Common myeloid progenitor, CD34-positive (primary cell): ENCODE results near the gene ASXL1.
A peak's percentile ranks its signal among the peaks of the same experiment; 100 is the strongest.
"Not testable (repeated sequence)": the region's sequence is repeated elsewhere in the genome, so short reads cannot be mapped to it uniquely, and the experiment has no call there.

ENCODE experiments used
- CTCF ChIA-PET: fragments of 350-600 bp; sonication (Branson Sonifier 250); formaldehyde crosslinking; loops from one replicate; lab custom pipeline; 2021; ENCODE audit warnings: antibody characterized with exemption; lab: Charles Lee
- POLR2A ChIA-PET: fragments of 350-600 bp; sonication (Branson Sonifier 250); formaldehyde crosslinking; loops from one replicate; lab custom pipeline; 2021; ENCODE audit warnings: antibody characterized with exemption; lab: Charles Lee
- DNase-seq, 3 donors: peaks; one replicate each; pipeline versions ENCODE4 v3.0.0 to v3.0.0-alpha.2; 2013
- H3K27ac ChIP-seq, 2 experiments: 1 replicate in 1 of 2; 2 replicates in 1 of 2; pipeline ENCODE4 v1.7.0; 2013; ENCODE audit warnings: inconsistent platforms in 2 of 2, low read length in 2 of 2, mild to moderate bottlenecking in 2 of 2, low read depth in 1 of 2, moderate library complexity in 1 of 2; ENCODE audit not compliant: severe bottlenecking in 2 of 2, insufficient read depth in 1 of 2, poor library complexity in 1 of 2
- H3K27me3 ChIP-seq, 5 experiments: replicated peaks in 2 of 5; 1 replicate in 3 of 5; 2 replicates in 2 of 5; pipeline versions ENCODE4 v1.6.1 to v1.7.0; 2013; ENCODE audit warnings: low read length in 4 of 5, mild to moderate bottlenecking in 2 of 5, moderate library complexity in 2 of 5, inconsistent platforms in 1 of 5; ENCODE audit not compliant: insufficient read depth in 5 of 5, control insufficient read depth in 4 of 5
- H3K36me3 ChIP-seq, 4 experiments: 1 replicate in 2 of 4; 2 replicates in 2 of 4; pipeline versions ENCODE4 v1.6.1 to v1.7.0; 2013; ENCODE audit warnings: low read length in 3 of 4, control low read depth in 1 of 4, mild to moderate bottlenecking in 1 of 4; ENCODE audit not compliant: control insufficient read depth in 4 of 4, insufficient read depth in 4 of 4
- H3K4me1 ChIP-seq, 4 experiments: 1 replicate in 3 of 4; 2 replicates in 1 of 4; pipeline versions ENCODE4 v1.6.1 to v1.7.1; 2013; ENCODE audit warnings: low read length in 3 of 4, mild to moderate bottlenecking in 3 of 4, control low read depth in 1 of 4, inconsistent platforms in 1 of 4, moderate library complexity in 1 of 4; ENCODE audit not compliant: control insufficient read depth in 4 of 4, insufficient read depth in 4 of 4; ENCODE audit errors: control extremely low read depth in 1 of 4
- H3K4me3 ChIP-seq, 7 experiments: 1 replicate in 4 of 7; 2 replicates in 3 of 7; pipeline versions ENCODE4 v1.5.1 to v1.7.0; 2013; ENCODE audit warnings: mild to moderate bottlenecking in 7 of 7, low read length in 6 of 7, moderate library complexity in 6 of 7, inconsistent platforms in 2 of 7, low read depth in 2 of 7, control low read depth in 1 of 7; ENCODE audit not compliant: insufficient read depth in 4 of 7, control insufficient read depth in 1 of 7; ENCODE audit errors: extremely low read depth in 1 of 7
- H3K9me3 ChIP-seq, 5 experiments: 1 replicate in 4 of 5; 2 replicates in 1 of 5; pipeline versions ENCODE4 v1.6.1 to v1.7.1; 2013; ENCODE audit warnings: low read length in 4 of 5, mild to moderate bottlenecking in 2 of 5, inconsistent platforms in 1 of 5, low read depth in 1 of 5, moderate library complexity in 1 of 5; ENCODE audit not compliant: control insufficient read depth in 4 of 5, insufficient read depth in 2 of 5; ENCODE audit errors: control extremely low read depth in 1 of 5
- WGBS: methylation state at CpG from one replicate; pipeline ENCODE4 v1.1.5; 2013; ENCODE audit not compliant: insufficient coverage; 5-methylcytosine and 5-hydroxymethylcytosine counted together

Gene ASXL1

DNA sequence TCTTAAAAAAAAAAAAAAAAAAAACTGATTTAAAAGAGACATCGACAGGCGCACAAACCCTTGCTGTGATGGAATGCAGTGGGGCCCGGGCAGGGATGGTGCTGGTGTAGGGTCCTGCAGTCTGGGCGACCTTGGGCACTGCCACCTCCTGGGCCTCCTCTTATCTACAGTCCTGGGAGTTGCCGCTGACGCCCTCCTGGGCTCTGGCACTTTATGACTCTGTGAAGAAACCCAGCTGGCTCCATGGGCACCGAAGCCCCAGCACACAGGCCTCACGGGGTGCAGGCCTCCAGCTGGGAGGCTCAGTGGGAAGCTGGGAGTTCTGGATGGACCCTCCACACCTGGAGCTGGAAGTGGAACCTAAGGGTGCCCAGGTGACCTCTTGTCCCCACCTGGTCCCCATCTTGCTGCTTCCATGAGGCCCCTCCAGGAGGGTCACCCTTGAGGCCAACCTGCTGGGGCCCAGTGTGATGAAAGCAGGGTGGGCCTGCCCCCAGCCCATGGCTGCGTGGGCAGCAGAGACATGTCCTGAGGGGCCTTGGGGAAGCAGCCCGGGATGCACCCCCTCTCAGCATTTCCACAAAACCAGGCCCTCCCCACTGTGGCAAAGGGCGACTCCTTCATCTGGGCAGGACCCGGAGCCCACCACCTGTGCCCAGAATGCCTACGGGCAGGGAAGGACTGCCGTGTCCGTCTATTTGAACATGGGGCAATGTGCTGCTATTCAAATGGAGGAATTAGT, 104.9 kb downstream of the ASXL1 start:
- H3K9me3 ChIP-seq: no peaks in the 10 kb centered on the region
- ChIA-PET POLR2A (interaction anchor here (0.7 kb wide), 1 partner anchor 194 kb away, joined by 3 read pairs; no protein-coding TSS in a partner anchor), CTCF (interaction anchor here (0.8 to 1.5 kb wide), 3 partner anchors 14 to 190 kb away, joined by 3 read pairs; no protein-coding TSS in a partner anchor)
- 99% methylated on average over 15 of the region's 15 CpGs for WGBS
- no peak for DNase-seq
- peaks cover 4 to 64% (median 37%) of the 10 kb centered on the region in 4 experiments for H3K36me3 ChIP-seq
- no peak overlapping the region for H3K27ac ChIP-seq
- no peaks in the 10 kb centered on the region for H3K27me3 ChIP-seq
- H3K4me1 ChIP-seq: peaks cover 0 to 20% (median 16%) of the 10 kb centered on the region in 4 experiments
- H3K4me3 ChIP-seq: no peak overlapping the region

DNA sequence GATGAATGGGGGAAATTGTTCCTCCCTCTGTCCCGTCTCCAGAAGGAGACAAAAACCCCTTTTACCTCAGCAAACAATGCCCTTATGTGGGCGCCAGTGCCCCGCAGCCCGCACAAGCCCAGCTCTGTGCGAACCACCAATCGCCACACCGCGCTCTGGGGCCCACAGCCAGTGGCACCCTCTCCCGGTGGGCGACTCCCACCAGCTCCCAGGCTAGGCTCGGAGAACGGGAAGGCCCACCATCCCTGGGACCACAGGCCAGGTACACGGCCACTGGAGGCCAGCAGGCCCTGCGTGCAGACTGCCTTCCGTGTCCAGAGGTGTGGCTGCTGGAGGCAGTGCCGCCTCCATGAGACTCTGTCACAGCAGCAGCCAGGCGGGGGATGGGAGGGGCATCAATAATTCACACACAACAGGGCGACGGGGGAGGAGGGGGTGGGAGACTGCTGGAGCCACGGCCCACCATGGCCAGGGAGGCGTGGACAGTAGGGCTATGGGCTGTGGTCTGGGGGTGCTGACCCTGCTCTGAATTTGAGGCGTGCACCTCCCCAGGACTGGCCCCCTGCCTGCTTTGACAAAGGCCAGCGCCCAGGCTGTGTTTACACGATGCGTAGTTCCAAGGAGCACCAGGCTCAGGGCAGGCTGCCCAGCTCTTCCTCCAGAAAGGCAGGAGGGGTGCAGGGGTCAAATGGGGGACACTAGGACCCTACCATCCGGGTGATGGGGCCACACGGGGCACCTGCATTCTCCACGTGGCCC, 105.7 kb downstream of the ASXL1 start:
- POLR2A ChIA-PET: no interaction called here
- H3K4me1 ChIP-seq: peaks cover 0 to 22% (median 15%) of the 10 kb centered on the region in 4 experiments
- no peak overlapping the region for H3K27ac ChIP-seq
- no peaks in the 10 kb centered on the region for H3K9me3 ChIP-seq
- DNase-seq: no peak
- peaks cover 2 to 62% (median 38%) of the 10 kb centered on the region in 4 experiments for H3K36me3 ChIP-seq
- 95% methylated on average over 26 of the region's 28 CpGs for WGBS
- no peaks in the 10 kb centered on the region for H3K27me3 ChIP-seq
- no peak overlapping the region for H3K4me3 ChIP-seq
- CTCF ChIA-PET: interaction anchor here (0.8 to 1.5 kb wide), 2 partner anchors 14 to 189 kb away, joined by 3 read pairs; no protein-coding TSS in a partner anchor

DNA sequence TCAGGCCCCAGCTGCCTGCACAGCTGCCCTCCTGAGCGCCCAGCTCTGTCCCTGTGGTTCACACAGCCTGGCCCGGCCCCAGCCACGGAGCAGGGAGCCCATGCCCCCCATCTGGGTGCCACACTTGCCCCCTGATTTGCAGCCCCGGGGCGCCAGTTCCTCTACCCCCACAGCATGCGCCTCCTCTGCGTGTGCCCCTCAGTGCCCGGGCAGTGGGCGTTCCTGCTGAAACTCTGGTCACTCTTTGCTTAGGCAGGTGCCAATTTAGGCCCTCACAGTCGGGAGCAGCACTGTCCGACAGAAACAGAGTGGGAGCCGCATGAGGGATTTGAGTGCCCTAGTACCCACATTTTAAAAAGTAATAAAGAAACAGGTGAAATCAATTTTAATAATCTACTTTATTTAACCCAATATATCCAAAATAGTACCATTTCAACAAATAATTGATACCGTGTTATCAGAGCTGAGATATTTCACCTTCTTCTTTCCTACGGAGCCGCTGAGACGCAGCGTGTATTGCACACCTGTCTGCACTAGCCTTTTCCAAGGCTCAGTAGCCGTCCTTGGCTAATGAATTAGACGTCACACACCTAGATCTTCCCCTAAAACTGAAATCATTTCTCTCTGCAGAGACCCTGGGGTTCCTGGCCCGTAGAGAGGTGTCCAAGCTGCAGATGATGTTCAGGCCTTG, 106.4 kb downstream of the ASXL1 start:
- peaks cover 0 to 29% (median 22%) of the 10 kb centered on the region in 4 experiments for H3K4me1 ChIP-seq
- WGBS: 95% methylated on average over 16 of the region's 20 CpGs

DNA sequence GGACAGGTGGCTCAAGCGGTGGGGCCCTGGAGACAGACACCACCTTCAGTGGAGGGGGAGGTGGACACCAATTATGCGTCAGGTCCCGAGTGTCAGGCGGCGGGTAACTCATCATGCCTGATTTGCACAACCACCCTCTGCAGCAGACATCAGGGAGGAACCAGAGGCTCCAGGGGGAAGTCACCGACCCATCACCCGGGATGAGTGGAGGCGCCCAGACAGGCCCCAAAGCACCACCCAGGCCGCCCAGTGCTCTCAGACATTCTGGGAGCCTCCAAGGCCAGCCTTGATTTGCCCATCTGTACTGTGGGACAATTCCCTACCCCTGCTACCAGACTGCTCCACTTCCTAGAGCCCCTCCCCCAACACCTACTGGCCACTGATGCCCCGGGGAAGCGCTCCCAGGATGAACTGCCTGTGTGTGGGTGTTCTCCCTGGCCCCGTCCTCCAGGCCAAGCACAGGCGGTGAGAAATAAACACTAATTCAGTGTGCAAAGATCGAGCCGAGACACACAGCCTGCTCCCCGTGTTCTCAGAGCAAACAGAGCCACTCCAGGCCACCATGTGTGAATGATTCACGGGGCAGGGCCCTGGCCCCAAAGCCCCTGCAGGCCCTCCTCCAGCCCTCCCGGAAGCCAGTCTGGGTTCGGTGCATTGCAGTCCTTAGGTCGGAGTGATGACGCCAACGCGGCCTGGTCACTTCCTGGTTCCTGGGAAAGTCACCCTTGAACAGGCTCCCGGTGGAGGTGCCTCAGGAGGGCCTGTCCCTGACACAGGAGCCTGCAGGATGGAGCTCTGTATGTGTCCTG, 107.2 kb downstream of the ASXL1 start:
- Histone ChIP-seq H3K27me3 (no peaks in the 10 kb centered on the region), H3K4me1 (peaks cover 0 to 37% (median 29%) of the 10 kb centered on the region in 4 experiments), H3K4me3 (no peak overlapping the region), H3K27ac (peak overlapping the region in 1 of 2 experiments; percentile 43), H3K36me3 (peaks cover 2 to 58% (median 32%) of the 10 kb centered on the region in 4 experiments), H3K9me3 (no peaks in the 10 kb centered on the region)
- ChIA-PET CTCF (interaction anchor here (0.6 to 1.3 kb wide), 4 partner anchors 9 to 147 kb away, joined by 3 to 4 read pairs (median 4); no protein-coding TSS in a partner anchor), POLR2A (interaction anchor here (0.6 kb wide), 1 partner anchor 10 kb away, joined by 3 read pairs; no protein-coding TSS in a partner anchor)
- DNase-seq: no peak
- 98% methylated on average over 24 of the region's 24 CpGs for WGBS

More for the DNA sequence above, 106.4 kb downstream of the ASXL1 start:
- Histone ChIP-seq H3K36me3 (peaks cover 2 to 62% (median 38%) of the 10 kb centered on the region in 4 experiments), H3K9me3 (no peaks in the 10 kb centered on the region), H3K4me3 (no peak overlapping the region), H3K27me3 (no peaks in the 10 kb centered on the region), H3K27ac (no peak overlapping the region)
- no peak for DNase-seq
- ChIA-PET POLR2A (no interaction called here), CTCF (interaction anchor here (1.5 kb wide), 1 partner anchor 13 kb away, joined by 3 read pairs; no protein-coding TSS in a partner anchor)

DNA sequence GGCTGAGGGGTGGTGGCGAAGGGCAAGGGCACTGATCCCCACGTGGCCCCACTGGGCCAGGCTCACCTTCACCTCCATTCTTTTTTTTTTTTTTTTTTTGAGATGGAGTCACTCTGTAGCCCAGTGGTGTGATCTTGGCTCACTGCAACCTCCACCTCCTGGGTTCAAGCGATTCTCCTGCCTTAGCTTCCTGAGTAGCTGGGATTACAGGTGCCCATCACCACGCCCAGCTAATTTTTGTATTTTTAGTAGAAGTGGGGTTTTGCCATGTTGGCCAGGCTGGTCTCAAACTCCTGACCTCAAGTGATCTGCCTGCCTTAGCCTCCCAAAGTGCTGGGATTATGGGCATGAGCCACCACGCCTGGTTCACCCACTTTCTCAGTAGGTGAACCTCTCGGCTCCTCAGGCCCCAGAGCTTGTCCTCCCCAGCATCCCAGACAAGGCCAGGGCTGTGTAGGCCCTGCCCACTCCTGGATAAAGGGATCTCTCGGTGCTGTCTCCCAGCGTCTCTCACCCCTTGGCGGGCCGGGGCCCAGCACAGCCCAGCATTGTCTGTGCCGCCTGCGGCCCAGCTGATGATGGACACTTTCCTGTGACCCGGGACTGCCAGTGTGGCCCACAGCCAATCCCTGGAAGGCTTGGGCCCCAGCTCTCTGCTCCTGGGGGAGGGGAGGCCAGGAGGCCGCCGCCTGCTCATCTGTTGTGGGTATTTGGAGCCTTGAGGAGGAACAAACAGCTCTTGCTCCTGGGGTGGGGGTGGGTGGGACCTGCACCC, 108.0 kb downstream of the ASXL1 start:
- DNase-seq, H3K9me3 ChIP-seq, H3K27me3 ChIP-seq, H3K27ac ChIP-seq, H3K4me3 ChIP-seq: not testable (repeated sequence)
- Histone ChIP-seq H3K4me1 (peaks cover 0 to 45% (median 37%) of the 10 kb centered on the region in 4 experiments), H3K36me3 (peaks cover 2 to 59% (median 29%) of the 10 kb centered on the region in 4 experiments)
- ChIA-PET POLR2A (interaction anchor here (0.6 kb wide), 1 partner anchor 9 kb away, joined by 3 read pairs; no protein-coding TSS in a partner anchor), CTCF (interaction anchor here (0.6 to 3.0 kb wide), 6 partner anchors 8 to 146 kb away, joined by 3 to 16 read pairs (median 4); no protein-coding TSS in a partner anchor)
- 96% methylated on average over 8 of the region's 15 CpGs for WGBS
